Measurements from ENCODE around the gene TSLP.

The TSLP gene

GRCh38 chr5:111099058-111099778 is 27.7 kb downstream of the TSLP start:
- DNase-seq = no peak

DNA sequence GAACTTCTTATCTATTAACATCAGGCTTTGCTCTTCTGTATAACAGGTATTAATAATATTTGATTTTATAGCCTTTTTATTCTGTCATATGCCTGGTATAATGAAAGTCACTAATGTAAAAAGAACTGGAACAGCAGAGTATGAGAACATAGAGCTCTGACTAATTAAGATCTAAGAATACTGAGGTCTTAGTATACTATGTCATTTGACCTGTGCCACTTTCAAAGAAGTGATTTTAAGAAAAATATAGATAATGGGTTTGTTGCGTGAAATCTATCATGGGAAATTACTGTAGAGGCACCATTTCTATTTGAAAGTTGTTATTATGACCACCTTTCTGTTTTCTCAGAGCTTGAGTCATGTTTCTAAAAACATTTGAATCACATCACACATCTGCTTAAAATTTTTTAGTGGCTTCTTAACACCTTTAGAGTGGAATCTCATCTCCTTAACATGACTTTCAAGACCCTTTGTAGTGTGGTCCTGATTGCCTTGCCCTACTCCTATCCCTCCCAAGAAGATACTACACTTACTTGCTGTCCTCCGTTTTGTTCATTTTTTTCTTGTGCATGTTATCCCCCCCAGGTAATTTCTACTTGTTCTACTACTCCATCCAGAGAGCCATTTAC is 34.9 kb downstream of the TSLP start:
- DNase-seq = no peak

DNA sequence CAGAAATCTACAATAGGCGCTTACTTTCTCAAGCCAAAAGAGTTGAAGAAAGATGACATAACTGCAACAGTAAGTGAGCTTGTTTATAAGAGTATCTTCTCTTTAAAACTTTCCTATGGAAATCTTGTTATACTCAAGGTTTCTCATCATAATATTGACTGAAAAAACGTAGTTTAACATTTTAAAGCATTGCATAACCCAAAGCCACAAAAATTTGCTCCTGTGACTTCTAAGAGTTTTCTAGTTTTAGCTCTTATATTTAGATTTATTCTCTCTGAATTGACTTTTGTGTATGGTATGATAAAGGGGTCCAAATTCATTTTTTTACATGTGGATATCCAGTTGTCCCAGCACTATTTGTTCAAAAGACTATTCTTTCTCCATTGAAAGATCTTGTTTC is 35.9 kb downstream of the TSLP start:
- DNase-seq = no peak

GRCh38 chr5:111111956-111112355 is 40.4 kb downstream of the TSLP start:
- no peak for DNase-seq

DNA sequence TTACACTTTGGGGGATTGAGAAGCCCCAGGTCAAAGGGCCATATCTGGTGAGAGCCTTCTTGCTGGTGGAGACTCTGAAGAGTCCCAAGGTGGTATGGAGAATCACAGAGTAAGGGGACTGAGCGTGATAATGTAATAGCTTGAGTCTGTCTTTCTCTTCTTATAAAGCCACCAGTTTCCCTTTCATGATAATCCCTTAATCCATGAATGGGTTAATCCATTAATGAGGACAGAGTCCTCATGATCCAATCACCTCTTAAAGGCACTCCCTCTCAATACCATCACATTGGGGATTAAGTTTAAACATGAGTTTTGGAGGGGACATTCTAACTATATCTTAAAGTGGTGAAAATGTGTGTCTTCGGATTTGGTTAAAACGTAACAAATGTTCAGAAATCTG is 42.2 kb downstream of the TSLP start:
- DNase-seq = no peak

- no peak for DNase-seq
These were observed 43.7 kb downstream of the TSLP start for GRCh38 chr5:111115229-111115628.

- DNase-seq = no peak
These were observed 45.0 kb downstream of the TSLP start for GRCh38 chr5:111116550-111116949.

DNA sequence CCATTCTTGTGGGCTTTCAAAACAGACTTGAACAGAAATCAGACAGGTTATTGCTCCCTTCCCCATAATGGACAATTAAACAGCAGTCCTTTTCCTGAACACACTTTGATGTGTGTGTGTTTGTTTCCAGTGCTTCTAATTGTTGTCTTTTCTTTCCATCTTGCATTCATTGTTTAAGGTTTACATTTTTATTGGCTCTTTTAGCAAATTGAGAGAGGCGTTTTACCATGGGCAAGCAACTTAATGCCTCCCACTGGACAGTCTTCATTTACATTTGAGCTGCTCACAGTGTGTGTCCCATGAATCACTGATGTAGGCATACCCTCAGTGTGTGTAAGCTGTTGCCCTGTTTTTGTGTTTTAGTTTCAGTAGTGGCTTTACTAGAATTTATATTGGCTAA is 45.6 kb downstream of the TSLP start:
- DNase-seq = no peak

DNA sequence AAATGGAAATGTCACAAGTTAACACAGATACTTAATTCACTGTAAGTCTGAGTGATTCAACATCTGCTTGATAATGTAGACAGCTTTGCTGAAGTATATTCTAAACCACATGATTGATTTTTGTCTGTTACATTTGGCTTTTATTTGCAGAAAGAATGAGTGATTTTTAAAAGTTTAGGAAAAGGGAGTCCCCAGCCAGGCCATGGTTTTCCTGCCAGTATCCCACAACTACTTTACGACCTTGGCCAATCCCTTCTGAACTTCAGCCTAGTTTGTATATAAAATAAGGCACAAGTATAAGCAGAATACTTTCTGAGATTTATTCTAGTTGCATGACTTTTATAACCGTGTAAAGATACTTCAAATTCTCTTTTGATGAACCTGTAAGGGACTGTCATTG is 47.7 kb downstream of the TSLP start:
- DNase-seq = no peak

DNA sequence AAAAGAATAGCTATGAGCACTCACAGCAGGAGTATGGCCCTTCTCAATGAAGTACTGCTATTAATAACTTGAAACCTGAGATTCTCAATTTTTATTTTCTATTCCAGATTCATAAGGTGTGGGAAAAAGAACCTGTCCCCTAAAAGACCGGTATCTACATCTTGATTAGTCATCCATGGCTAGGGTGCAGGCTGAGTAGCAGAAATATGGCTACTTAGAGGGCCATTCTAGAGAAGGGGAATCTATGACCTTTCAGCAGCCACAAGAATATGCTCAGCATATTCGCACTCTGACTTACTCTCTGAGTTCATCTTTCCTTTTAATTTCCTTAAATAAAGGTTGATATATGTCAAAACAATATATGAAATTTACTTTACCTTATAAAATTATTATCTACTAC is 48.3 kb downstream of the TSLP start:
- no peak for DNase-seq

DNA sequence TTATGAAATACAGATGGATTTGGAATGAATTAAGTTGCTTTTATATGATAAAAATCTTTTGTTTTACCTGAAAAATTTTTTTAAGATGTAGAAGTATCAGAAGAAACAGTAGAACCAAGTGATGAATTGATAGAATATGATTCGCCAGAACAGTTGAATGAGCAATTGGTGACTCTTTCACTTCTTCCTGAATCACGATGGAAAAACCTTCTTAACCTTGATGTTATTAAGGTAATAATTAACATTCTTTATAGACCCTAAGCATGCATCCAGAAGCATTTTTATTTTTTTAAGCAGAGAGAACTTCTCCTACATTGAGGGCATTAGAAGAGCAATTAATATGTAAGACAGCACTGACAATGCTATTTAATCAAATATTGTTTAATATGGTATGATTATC is 49.4 kb downstream of the TSLP start:
- DNase-seq = no peak

- no peak for DNase-seq
These were observed 50.4 kb downstream of the TSLP start for GRCh38 chr5:111121926-111122325.

DNA sequence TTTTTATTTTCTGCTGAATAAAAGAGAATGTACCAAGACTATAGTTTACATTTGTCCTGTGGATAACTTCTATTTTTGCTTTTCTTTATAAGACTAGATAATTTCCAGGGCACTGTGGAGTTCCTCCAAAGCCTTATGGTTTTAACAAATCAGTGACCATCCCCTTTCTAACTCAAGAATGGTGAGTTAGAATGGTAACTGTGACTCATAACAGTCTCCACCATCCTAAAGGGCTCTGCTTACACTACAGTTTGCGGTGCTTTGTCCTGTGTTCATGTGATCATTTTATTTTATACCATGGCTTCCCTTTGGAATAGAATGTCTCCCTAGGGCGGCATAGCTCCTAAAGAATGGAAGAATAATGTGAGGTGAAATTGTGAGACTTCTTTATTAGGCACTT is 50.9 kb downstream of the TSLP start:
- DNase-seq = no peak

GRCh38 chr5:111124793-111125192 is 53.3 kb downstream of the TSLP start:
- DNase-seq = no peak

GRCh38 chr5:111126896-111127295 is 55.4 kb downstream of the TSLP start:
- DNase-seq = no peak

All from activated CD4-positive, alpha-beta T cell treated with anti-CD3 and anti-CD28 coated beads, Interleukin-2, amount 50 U/mL, for 1 hour (primary cell).